GM23338 (cell line): ENCODE measurements around the gene TCF3.

Experiments used
- CREB1 ChIP-seq: fragments of 250-450 bp; sonication (Bioruptor Pico); IDR thresholded peaks from 2 replicates; pipeline ENCODE4 v1.5.0; 2020; ENCODE audit warnings: low read depth, mild to moderate bottlenecking, moderate library complexity
- CTCF ChIP-seq, 2 experiments: fragments of 200-600 bp in 1 of 2; sonication (generic) in 1 of 2; conservative IDR thresholded peaks; 2 replicates each; pipeline versions ENCODE4 v1.5.1 to v1.6.1; 2016 to 2017; ENCODE audit warnings: antibody characterized with exemption in 2 of 2, low read depth in 2 of 2, mild to moderate bottlenecking in 2 of 2, moderate library complexity in 1 of 2
- ETS1 ChIP-seq: IDR thresholded peaks from 2 replicates; pipeline ENCODE4 v1.6.1; 2016; ENCODE audit warnings: antibody characterized with exemption
- EZH2 ChIP-seq: fragments of 200-600 bp; sonication (generic); IDR thresholded peaks from one replicate; pipeline ENCODE4 v1.8.0; 2017; ENCODE audit warnings: antibody characterized with exemption, mild to moderate bottlenecking, low read depth; ENCODE audit not compliant: unreplicated experiment
- EZH2phosphoT487 ChIP-seq: fragments of 200-600 bp; sonication (generic); IDR thresholded peaks from one replicate; pipeline ENCODE4 v1.8.1; 2018; ENCODE audit warnings: antibody characterized with exemption; ENCODE audit not compliant: unreplicated experiment
- JUNB ChIP-seq: IDR thresholded peaks from one replicate; pipeline ENCODE4 v1.6.1; 2016; ENCODE audit warnings: antibody characterized with exemption; ENCODE audit not compliant: unreplicated experiment
- POLR2AphosphoS5 ChIP-seq: IDR thresholded peaks from 2 replicates; pipeline ENCODE4 v1.6.1; 2016; ENCODE audit warnings: antibody characterized with exemption, low read depth
- ZNF331 ChIP-seq: fragments of 250-450 bp; sonication (Bioruptor Pico); IDR thresholded peaks from 2 replicates; pipeline ENCODE4 v1.5.0; 2020; ENCODE audit warnings: low read depth, mild to moderate bottlenecking, moderate library complexity
- ZNF462 ChIP-seq: fragments of 250-450 bp; sonication (Bioruptor Pico); IDR thresholded peaks from 2 replicates; pipeline ENCODE4 v1.5.0; 2020; ENCODE audit warnings: mild to moderate bottlenecking, moderate library complexity
- TF ChIP-seq, protein P1 (sequence below): IDR thresholded peaks from one replicate; pipeline ENCODE4 v1.6.1; 2018; ENCODE audit warnings: antibody characterized with exemption; ENCODE audit not compliant: unreplicated experiment

DNA sequence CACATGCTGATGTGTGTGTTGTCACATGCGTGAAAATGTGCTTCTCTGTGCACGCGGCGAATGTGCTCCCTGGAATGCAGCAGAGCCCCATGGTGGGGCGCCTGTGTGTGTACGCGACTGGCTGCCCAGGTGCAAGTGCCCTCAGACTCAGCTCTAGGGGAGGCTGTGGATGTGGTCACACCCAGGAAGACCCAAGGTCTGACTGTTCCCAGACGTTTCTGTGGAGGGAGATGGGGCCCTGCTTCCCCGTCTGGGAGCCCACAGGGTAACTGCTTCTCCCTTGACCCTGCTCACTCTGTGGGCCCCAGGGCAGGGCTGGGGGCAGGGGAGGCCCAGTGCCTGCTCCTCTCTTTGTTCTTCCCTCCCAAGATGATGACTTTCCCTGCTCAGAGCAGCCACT is 39.3 kb downstream of the TCF3 start:
- TF ChIP-seq POLR2AphosphoS5 (no peak), CTCF (conservative IDR thresholded peaks at IDR 0.05; ENCODE audit: low read depth in 2 of 2) (no peak), EZH2 (no peak), EZH2phosphoT487 (no peak), CREB1 (CRISPR knock-in tag) (no peak), JUNB (no peak), ETS1 (no peak), ZNF331 (no peak), ZNF462 (CRISPR knock-in tag) (no peak)
- TF ChIP-seq, protein P1, sequence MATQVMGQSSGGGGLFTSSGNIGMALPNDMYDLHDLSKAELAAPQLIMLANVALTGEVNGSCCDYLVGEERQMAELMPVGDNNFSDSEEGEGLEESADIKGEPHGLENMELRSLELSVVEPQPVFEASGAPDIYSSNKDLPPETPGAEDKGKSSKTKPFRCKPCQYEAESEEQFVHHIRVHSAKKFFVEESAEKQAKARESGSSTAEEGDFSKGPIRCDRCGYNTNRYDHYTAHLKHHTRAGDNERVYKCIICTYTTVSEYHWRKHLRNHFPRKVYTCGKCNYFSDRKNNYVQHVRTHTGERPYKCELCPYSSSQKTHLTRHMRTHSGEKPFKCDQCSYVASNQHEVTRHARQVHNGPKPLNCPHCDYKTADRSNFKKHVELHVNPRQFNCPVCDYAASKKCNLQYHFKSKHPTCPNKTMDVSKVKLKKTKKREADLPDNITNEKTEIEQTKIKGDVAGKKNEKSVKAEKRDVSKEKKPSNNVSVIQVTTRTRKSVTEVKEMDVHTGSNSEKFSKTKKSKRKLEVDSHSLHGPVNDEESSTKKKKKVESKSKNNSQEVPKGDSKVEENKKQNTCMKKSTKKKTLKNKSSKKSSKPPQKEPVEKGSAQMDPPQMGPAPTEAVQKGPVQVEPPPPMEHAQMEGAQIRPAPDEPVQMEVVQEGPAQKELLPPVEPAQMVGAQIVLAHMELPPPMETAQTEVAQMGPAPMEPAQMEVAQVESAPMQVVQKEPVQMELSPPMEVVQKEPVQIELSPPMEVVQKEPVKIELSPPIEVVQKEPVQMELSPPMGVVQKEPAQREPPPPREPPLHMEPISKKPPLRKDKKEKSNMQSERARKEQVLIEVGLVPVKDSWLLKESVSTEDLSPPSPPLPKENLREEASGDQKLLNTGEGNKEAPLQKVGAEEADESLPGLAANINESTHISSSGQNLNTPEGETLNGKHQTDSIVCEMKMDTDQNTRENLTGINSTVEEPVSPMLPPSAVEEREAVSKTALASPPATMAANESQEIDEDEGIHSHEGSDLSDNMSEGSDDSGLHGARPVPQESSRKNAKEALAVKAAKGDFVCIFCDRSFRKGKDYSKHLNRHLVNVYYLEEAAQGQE = no peak
